Measurements from ENCODE around the gene GOLIM4. TPM values are rescaled to one million over a fixed set of nuclear protein-coding genes. Genes with fewer than 3 reads are reported as not detected.
A peak's percentile ranks its signal among the peaks of the same experiment; 100 is the strongest.

GOLIM4 gene
- total RNA-seq, 3 donors from 2014 or later (not counting 1 experiment from before 2014, with no cell fraction given): 13.7 to 17.9 (median 17.9) TPM

DNA sequence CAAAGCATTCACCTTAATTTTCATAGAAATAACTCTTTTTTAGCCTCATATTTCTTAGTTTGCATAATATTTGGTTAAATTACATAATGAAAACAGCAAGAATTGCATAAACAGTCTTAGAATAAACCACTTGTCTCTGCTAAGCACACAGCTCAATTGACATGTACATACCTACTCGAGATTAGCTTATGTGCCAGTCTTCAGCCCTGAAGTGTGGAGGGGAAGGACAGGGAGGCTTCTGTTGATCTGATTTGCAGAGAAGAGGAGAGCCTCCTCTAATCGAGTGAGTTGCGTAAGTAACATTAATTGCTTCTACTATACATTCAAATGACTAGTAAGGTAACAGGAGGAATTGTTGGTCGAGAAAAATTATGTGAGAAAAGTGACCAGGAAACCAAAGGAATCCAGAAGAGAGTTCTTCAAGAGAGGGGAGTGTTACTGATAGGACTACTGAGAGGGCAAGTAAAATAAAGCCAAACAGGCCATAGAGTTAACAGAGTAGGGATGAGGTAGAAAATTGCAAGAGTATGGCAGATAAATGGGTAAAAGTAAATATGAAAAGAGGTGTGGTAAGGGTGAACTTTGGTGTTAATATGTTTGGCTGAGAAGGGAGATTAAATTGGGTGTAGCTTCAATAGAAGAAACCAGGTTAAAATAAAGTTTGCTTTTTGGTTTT is 7.1 kb upstream of the GOLIM4 start:
- Mint-ChIP-seq H3K4me1 (no peaks in the 10 kb centered on the region), H3K27me3 (ENCODE audit: low read depth in 2 of 2) (peaks cover 10 to 16% of the 10 kb centered on the region in 2 donors), H3K9me3 (no peaks in the 10 kb centered on the region), H3K36me3 (no peaks in the 10 kb centered on the region), H3K4me3 (no peak overlapping the region), H3K27ac (no peak overlapping the region)
- Histone ChIP-seq H3K36me3 (ENCODE audit: control insufficient read depth, insufficient read depth, low read length) (no peaks in the 10 kb centered on the region), H3K27me3 (ENCODE audit: control insufficient read depth, insufficient read depth, low read length) (no peaks in the 10 kb centered on the region), H3K4me3 (ENCODE audit: low read length) (no peak overlapping the region), H3K27ac (ENCODE audit: low read length) (no peak overlapping the region), H3K9me3 (ENCODE audit: control insufficient read depth, insufficient read depth, low read length) (no peaks in the 10 kb centered on the region), H3K4me1 (ENCODE audit: control insufficient read depth, insufficient read depth, low read length) (no peaks in the 10 kb centered on the region)
- TF ChIP-seq, protein P1, sequence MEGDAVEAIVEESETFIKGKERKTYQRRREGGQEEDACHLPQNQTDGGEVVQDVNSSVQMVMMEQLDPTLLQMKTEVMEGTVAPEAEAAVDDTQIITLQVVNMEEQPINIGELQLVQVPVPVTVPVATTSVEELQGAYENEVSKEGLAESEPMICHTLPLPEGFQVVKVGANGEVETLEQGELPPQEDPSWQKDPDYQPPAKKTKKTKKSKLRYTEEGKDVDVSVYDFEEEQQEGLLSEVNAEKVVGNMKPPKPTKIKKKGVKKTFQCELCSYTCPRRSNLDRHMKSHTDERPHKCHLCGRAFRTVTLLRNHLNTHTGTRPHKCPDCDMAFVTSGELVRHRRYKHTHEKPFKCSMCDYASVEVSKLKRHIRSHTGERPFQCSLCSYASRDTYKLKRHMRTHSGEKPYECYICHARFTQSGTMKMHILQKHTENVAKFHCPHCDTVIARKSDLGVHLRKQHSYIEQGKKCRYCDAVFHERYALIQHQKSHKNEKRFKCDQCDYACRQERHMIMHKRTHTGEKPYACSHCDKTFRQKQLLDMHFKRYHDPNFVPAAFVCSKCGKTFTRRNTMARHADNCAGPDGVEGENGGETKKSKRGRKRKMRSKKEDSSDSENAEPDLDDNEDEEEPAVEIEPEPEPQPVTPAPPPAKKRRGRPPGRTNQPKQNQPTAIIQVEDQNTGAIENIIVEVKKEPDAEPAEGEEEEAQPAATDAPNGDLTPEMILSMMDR (IDR thresholded peaks at IDR 0.05): no peak
- 94% methylated on average over 2 of the region's 4 CpGs for WGBS (ENCODE audit: insufficient coverage)
- ATAC-seq (no peak), DNase-seq (no peak)
- intact Hi-C loops (cut with micrococcal nuclease): no loop called here

DNA sequence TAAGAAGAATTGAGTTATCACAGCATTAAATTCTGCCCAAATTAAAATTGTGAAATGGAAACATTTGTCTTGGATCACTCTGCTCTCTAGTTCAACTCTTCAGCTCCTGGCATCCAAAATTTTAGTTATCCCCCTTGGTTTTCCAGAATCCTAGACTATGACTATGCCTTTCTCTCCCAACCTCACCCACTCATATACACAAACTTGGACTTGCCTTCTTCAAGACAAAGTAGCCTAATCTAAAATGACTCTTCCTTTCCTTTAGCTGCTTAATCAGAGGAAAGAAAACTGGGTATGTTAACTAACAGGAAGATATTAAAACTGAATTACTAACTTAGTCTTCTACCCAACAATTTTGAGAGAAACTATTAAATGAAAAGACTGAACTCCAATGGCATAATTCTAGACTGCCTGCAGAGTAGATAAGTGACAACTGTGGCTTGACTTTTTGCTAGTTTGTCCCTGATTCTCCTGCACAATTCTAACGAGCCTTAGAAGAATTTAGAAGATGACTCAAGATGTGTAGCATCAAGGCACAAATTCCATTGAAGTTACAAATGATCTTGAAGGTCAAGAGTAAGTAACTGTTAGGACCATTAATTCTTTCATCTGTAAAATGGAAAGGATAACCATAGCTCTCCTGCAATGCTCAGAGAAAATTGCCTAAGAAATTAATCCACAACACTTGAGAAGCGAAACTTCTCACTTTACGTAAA is 5.2 kb upstream of the GOLIM4 start:
- intact Hi-C loops (cut with micrococcal nuclease): no loop called here
- 87% methylated on average over 3 of the region's 3 CpGs for WGBS (ENCODE audit: insufficient coverage)
- Mint-ChIP-seq H3K27ac (no peak overlapping the region), H3K27me3 (ENCODE audit: low read depth in 2 of 2) (peaks cover 10 to 16% of the 10 kb centered on the region in 2 donors), H3K36me3 (no peaks in the 10 kb centered on the region), H3K9me3 (no peaks in the 10 kb centered on the region), H3K4me3 (no peak overlapping the region), H3K4me1 (peaks cover 7 to 8% of the 10 kb centered on the region in 2 donors)
- Histone ChIP-seq H3K4me3 (ENCODE audit: low read length) (no peak overlapping the region), H3K27ac (ENCODE audit: low read length) (no peak overlapping the region), H3K4me1 (ENCODE audit: control insufficient read depth, insufficient read depth, low read length) (peaks cover 5% of the 10 kb centered on the region), H3K9me3 (ENCODE audit: control insufficient read depth, insufficient read depth, low read length) (no peaks in the 10 kb centered on the region), H3K27me3 (ENCODE audit: control insufficient read depth, insufficient read depth, low read length) (no peaks in the 10 kb centered on the region), H3K36me3 (ENCODE audit: control insufficient read depth, insufficient read depth, low read length) (no peaks in the 10 kb centered on the region)
- TF ChIP-seq, protein P1 (IDR thresholded peaks at IDR 0.05): no peak
- no peak for ATAC-seq
- DNase-seq: no peak

DNA sequence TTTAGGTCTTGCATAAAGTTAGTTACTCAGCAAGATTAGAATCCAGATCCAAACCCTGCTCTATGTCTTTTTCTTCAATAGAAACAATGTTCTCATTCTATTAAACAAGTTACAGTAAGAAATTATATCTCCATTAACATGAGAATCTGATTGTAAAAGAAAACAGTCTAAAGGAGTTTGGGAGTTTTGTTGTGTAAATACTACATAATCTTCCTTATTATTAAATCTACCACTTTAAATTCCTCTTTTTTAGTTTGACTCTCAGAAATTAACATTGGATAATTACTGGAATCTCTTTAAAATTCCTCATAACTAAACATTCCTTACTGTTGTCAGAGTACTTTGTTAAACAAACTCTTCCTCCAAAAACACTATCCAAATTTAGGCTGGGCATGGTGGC is 1.7 kb upstream of the GOLIM4 start:
- Histone ChIP-seq H3K27me3 (ENCODE audit: control insufficient read depth, insufficient read depth, low read length) (no peaks in the 10 kb centered on the region), H3K36me3 (ENCODE audit: control insufficient read depth, insufficient read depth, low read length) (no peaks in the 10 kb centered on the region), H3K4me3 (ENCODE audit: low read length) (no peak overlapping the region), H3K4me1 (ENCODE audit: control insufficient read depth, insufficient read depth, low read length) (peaks cover 11% of the 10 kb centered on the region), H3K27ac (ENCODE audit: low read length) (no peak overlapping the region), H3K9me3 (ENCODE audit: control insufficient read depth, insufficient read depth, low read length) (no peaks in the 10 kb centered on the region)
- Mint-ChIP-seq H3K4me3 (peak overlapping the region; percentile 95), H3K27me3 (ENCODE audit: low read depth in 2 of 2) (peaks cover 0 to 3% of the 10 kb centered on the region in 2 donors), H3K4me1 (peaks cover 22 to 28% of the 10 kb centered on the region in 2 donors), H3K27ac (no peak overlapping the region), H3K9me3 (no peaks in the 10 kb centered on the region), H3K36me3 (no peaks in the 10 kb centered on the region)
- DNase-seq (no peak), ATAC-seq (no peak)
- intact Hi-C loops (cut with micrococcal nuclease): loop anchor here (5.0 kb wide), 1 partner anchor 70 kb away; no protein-coding TSS in a partner anchor
- TF ChIP-seq, protein P1 (IDR thresholded peaks at IDR 0.05): no peak

Data from natural killer cell (primary cell).